Gastrocnemius medialis (tissue), 4 donors: ENCODE results near the gene OR8B12.

Experiments
- POLR2A ChIP-seq, 2 donors: fragments of 450-650 bp; IDR thresholded peaks; one replicate each; pipeline ENCODE4 v1.6.1; 2017; ENCODE audit warnings: antibody characterized with exemption in 2 of 2, mild to moderate bottlenecking in 2 of 2, moderate library complexity in 2 of 2
- TF ChIP-seq, protein P1 (sequence below), 5 experiments: fragments of 450-650 bp in 3 of 5; fragments of 200-600 bp in 2 of 5; sonication (generic) in 2 of 5; IDR thresholded peaks in 4 of 5; conservative IDR thresholded peaks in 1 of 5; 1 replicate in 4 of 5; 2 replicates in 1 of 5; pipeline ENCODE4 v1.5.1; 2016 to 2019; ENCODE audit warnings: antibody characterized with exemption in 5 of 5, mild to moderate bottlenecking in 3 of 5, moderate library complexity in 3 of 5

DNA sequence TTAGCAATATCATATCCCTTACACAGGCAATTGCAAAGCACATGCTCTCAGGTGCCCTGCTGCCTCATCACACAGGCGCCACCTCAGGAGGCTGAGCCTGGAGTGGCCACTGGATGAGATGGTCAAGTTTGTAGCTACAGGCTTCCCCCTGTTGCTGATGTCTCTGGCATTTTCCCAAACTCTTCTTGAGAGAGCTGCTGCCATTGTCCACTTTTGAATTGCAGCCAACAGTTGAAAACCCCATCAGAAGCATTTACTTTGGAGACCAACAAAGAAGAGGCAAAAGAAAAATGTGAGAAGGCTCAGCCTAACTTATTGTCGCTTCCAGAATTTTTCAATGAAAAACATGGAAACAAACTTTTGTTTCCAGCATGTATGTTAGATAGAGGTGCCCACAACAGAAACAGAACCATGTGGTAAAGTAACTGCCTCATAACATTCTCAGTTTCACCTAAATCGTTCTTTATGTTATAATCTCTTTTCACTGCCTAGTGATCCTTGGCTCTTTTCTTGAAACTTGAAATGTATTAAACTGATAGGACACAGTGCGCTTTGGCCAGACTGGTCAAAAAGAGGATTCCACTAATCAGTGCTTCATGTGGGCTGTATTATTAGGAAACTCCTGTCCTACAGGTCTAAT lies 50.3 kb downstream of the OR8B12 start:
- TF ChIP-seq POLR2A (IDR thresholded peaks at IDR 0.05): no peak
- TF ChIP-seq, protein P1, sequence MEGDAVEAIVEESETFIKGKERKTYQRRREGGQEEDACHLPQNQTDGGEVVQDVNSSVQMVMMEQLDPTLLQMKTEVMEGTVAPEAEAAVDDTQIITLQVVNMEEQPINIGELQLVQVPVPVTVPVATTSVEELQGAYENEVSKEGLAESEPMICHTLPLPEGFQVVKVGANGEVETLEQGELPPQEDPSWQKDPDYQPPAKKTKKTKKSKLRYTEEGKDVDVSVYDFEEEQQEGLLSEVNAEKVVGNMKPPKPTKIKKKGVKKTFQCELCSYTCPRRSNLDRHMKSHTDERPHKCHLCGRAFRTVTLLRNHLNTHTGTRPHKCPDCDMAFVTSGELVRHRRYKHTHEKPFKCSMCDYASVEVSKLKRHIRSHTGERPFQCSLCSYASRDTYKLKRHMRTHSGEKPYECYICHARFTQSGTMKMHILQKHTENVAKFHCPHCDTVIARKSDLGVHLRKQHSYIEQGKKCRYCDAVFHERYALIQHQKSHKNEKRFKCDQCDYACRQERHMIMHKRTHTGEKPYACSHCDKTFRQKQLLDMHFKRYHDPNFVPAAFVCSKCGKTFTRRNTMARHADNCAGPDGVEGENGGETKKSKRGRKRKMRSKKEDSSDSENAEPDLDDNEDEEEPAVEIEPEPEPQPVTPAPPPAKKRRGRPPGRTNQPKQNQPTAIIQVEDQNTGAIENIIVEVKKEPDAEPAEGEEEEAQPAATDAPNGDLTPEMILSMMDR (IDR thresholded peaks at IDR 0.05 in 4 of 5, conservative IDR thresholded peaks at IDR 0.05 in 1 of 5): no peak
